NCI-H2227 treated with DMSO at 0.1 percent for 48 hours (cell line): Measurements from ENCODE around the gene OGG1.

Experiments used
- DNase-seq: peaks from one replicate; lab custom pipeline; 2025; lab: John Stamatoyannopoulos, UW

Gene OGG1

GRCh38 chr3:9727743-9728142 lies 22.0 kb upstream of the OGG1 start:
- DNase-seq: no peak

GRCh38 chr3:9729419-9729818 lies 20.3 kb upstream of the OGG1 start:
- DNase-seq: no peak

- no peak for DNase-seq
Observed at GRCh38 chr3:9730657-9731205, 19.0 kb upstream of the OGG1 start.

GRCh38 chr3:9731206-9732079 lies 18.3 kb upstream of the OGG1 start, which contains the start of gene BRPF1:
TSS of gene BRPF1 (plus strand) at chr3:9731735. CDS start at chr3:9734141, 2,406 bp downstream.
- DNase-seq: peak; percentile 87

- no peak for DNase-seq
Observed at GRCh38 chr3:9732080-9732739, 17.5 kb upstream of the OGG1 start.

- no peak for DNase-seq
Observed at GRCh38 chr3:9732740-9733115, 17.0 kb upstream of the OGG1 start.

GRCh38 chr3:9736831-9737230 lies 12.9 kb upstream of the OGG1 start:
- no peak for DNase-seq

GRCh38 chr3:9739181-9739580 lies 10.6 kb upstream of the OGG1 start:
- DNase-seq: no peak

GRCh38 chr3:9742560-9742959 lies 7.2 kb upstream of the OGG1 start:
- no peak for DNase-seq

GRCh38 chr3:9743548-9743947 lies 6.2 kb upstream of the OGG1 start:
- no peak for DNase-seq

- no peak for DNase-seq
Observed at GRCh38 chr3:9744162-9744561, 5.6 kb upstream of the OGG1 start.

GRCh38 chr3:9745521-9745920 lies 4.2 kb upstream of the OGG1 start:
- DNase-seq: no peak

GRCh38 chr3:9746330-9746729 lies 3.4 kb upstream of the OGG1 start:
- DNase-seq: no peak

GRCh38 chr3:9747267-9747666 lies 2.5 kb upstream of the OGG1 start:
- DNase-seq: no peak

- no peak for DNase-seq
Observed at GRCh38 chr3:9748031-9748430, 1.7 kb upstream of the OGG1 start.

GRCh38 chr3:9749296-9749644 lies 482 bp upstream of the OGG1 start:
- no peak for DNase-seq

- no peak for DNase-seq
Observed at GRCh38 chr3:9750556-9751411, 1.0 kb downstream of the OGG1 start.

- no peak for DNase-seq
Observed at GRCh38 chr3:9754678-9755077, 4.9 kb downstream of the OGG1 start.

GRCh38 chr3:9757427-9757826 lies 7.7 kb downstream of the OGG1 start:
- no peak for DNase-seq

- no peak for DNase-seq
Observed at GRCh38 chr3:9760779-9761505, 11.2 kb downstream of the OGG1 start.

GRCh38 chr3:9761919-9762318 lies 12.2 kb downstream of the OGG1 start:
- no peak for DNase-seq

- DNase-seq: no peak
Observed at GRCh38 chr3:9762871-9763270, 13.1 kb downstream of the OGG1 start.
